Heart right ventricle (tissue), 16 donors: Measurements from ENCODE around the gene CFAP54. TPM values are rescaled to one million over a fixed set of nuclear protein-coding genes. Genes with fewer than 3 reads are reported as not detected.

Source experiments
- ATAC-seq, 8 donors: fragments of 200-7000 bp; cut with Tn5 transposase; one replicate each; pipeline ENCODE4 v1.9.1; 2020; ENCODE audit warnings: mild to moderate bottlenecking in 8 of 8, moderate library complexity in 8 of 8, moderate number of reproducible peaks in 1 of 8
- DNase-seq, 2 donors: peaks; one replicate each; pipeline ENCODE4 v3.0.0-alpha.2; 2020
- H3K27ac ChIP-seq, 10 donors: fragments of 200-600 bp; sonication (generic) in 2 of 10; one replicate each; pipeline versions ENCODE4 v1.5.0 to v1.8.0; 2020 to 2022; ENCODE audit warnings: mild to moderate bottlenecking in 3 of 10
- H3K27me3 ChIP-seq, 7 donors: fragments of 200-600 bp; one replicate each; pipeline ENCODE4 v1.8.0; 2021 to 2022; ENCODE audit warnings: mild to moderate bottlenecking in 2 of 7
- H3K36me3 ChIP-seq, 9 donors: fragments of 200-600 bp; sonication (generic) in 1 of 9; one replicate each; pipeline versions ENCODE4 v1.5.0 to v1.8.0; 2020 to 2022; ENCODE audit warnings: mild to moderate bottlenecking in 2 of 9
- H3K4me1 ChIP-seq, 9 donors: fragments of 200-600 bp; sonication (generic) in 1 of 9; one replicate each; pipeline versions ENCODE4 v1.5.0 to v1.8.0; 2020 to 2022; ENCODE audit warnings: mild to moderate bottlenecking in 4 of 9
- H3K4me3 ChIP-seq, 10 donors: fragments of 200-600 bp; sonication (generic) in 2 of 10; one replicate each; pipeline versions ENCODE4 v1.5.0 to v1.8.0; 2020 to 2022; ENCODE audit warnings: mild to moderate bottlenecking in 7 of 10, moderate library complexity in 2 of 10
- H3K9me3 ChIP-seq, 11 donors: fragments of 200-600 bp in 10 of 11; sonication (generic) in 2 of 11; one replicate each; pipeline versions ENCODE4 v1.5.0 to v1.8.0; 2013 to 2022; ENCODE audit warnings: mild to moderate bottlenecking in 2 of 11, control low read depth in 1 of 11, moderate library complexity in 1 of 11
- WGBS, 2 donors: extraction: QIAGEN DNeasy Blood & Tissue Kit; methylation state at CpG; one replicate each; pipeline ENCODE4 v1.1.7; 2013; ENCODE audit warnings: inconsistent platforms in 1 of 2; 5-methylcytosine and 5-hydroxymethylcytosine counted together
- intact Hi-C, 10 donors: fragments of 100-400 bp; cut with DNase I; formaldehyde crosslinking; loops; one replicate each; pipeline versions ENCODE4 v1.11.1 to v1.14.2; 2022
- polyA plus RNA-seq, 2 donors: library from polyadenylated mRNA; stranded (reverse); fragments of 200-250 nt; gene quantifications; one replicate each; pipeline ENCODE4 v1.2.3, GENCODE V29; 2013
- total RNA-seq, 10 donors: library from RNA; stranded (reverse); fragmentation: NEBNext Ultra II Directional in 3 of 10; extraction: Animal tissue kit (Norgen Biotek cat#: 25700) in 3 of 10; gene quantifications; one replicate each; pipeline versions ENCODE4 v1.2.1 to v1.2.4, GENCODE V29; 2021 to 2023
- TF ChIP-seq, protein P1 (sequence below), 9 donors: fragments of 200-600 bp; sonication (generic) in 2 of 9; IDR thresholded peaks; one replicate each; pipeline versions ENCODE4 v1.5.0 to v1.8.0; 2021 to 2022; ENCODE audit warnings: antibody characterized with exemption in 9 of 9, mild to moderate bottlenecking in 5 of 9, moderate library complexity in 1 of 9
- donor health status: Arrhythmogenic right ventricular cardiomyopathy.
- donor health status: ischemic (EF 13 %, LVEDD 7.1; RV severe dilation, severe dysfunction).
- donor health status: healthy with polysubstance abuse.
- donor health status: DM: no; HTN: yes; CAD: no.
- donor health status: DM: no; HTN: no; CAD: no.
- donor health status: ischemic (EF 25% LVEDD 6.9; RV normal size, moderate dysfunction).
- donor health status: ischemic (EF 25% LVEDD 5.7; RV mildly dilated, moderate dysfunction).
- donor health status: healthy.
- donor health status: DM: yes; HTN: yes; CAD: no.
- donor health status: Ischemic cardiomyopathy.
- donor health status: ischemic (EF 35%, LVEDD 5.7; RV mildly dilated, moderate dysfunction).
- donor health status: nonischemic (EF 11% LVEDD 7.7; RV severe dilation, severe dysfunction).
- donor health status: DM: yes; HTN: yes; CAD: no.
- donor health status: PGD.
- donor health status: ischemic (EF 29% LVEDD 5.4; RV normal size, mild dysfunction).
- donor health status: nonischemic (EF 23%, LVEDD 6.1; RV moderate dilation, normal function).

CFAP54 gene
- total and polyA plus RNA-seq, 12 donors = 0.07 to 0.35 (median 0.21) TPM; not detected in 2

DNA sequence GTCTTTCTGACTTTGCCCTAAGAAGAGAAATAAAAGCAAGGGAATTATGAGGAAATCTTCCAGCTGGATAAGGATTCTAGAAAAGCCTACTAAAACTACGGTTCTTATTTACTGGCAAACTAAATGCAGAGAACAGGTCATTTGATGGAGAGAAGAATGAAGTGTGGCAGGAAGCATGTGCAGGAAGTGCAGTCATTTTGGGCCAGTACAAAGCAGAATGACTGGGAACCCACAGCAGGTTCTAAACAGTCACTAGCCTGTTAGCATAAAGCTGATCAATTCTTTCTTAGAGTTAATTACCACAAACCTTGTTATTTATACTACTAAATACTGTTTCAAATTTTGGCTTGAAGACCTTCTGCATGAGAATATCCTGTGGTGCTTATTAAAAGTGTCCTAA, 36.7 kb downstream of the CFAP54 start:
- WGBS, 2 donors = 52 to 61% methylated on average over 1 of the region's 1 CpG
- no peak for ATAC-seq
- intact Hi-C loops = no loop called here

GRCh38 chr12:96529912-96530311, 40.5 kb downstream of the CFAP54 start:
- TF ChIP-seq, protein P1, sequence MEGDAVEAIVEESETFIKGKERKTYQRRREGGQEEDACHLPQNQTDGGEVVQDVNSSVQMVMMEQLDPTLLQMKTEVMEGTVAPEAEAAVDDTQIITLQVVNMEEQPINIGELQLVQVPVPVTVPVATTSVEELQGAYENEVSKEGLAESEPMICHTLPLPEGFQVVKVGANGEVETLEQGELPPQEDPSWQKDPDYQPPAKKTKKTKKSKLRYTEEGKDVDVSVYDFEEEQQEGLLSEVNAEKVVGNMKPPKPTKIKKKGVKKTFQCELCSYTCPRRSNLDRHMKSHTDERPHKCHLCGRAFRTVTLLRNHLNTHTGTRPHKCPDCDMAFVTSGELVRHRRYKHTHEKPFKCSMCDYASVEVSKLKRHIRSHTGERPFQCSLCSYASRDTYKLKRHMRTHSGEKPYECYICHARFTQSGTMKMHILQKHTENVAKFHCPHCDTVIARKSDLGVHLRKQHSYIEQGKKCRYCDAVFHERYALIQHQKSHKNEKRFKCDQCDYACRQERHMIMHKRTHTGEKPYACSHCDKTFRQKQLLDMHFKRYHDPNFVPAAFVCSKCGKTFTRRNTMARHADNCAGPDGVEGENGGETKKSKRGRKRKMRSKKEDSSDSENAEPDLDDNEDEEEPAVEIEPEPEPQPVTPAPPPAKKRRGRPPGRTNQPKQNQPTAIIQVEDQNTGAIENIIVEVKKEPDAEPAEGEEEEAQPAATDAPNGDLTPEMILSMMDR (IDR thresholded peaks at IDR 0.05) = no peak
- no peaks in the 10 kb centered on the region for H3K36me3 ChIP-seq
- H3K27me3 ChIP-seq = no peaks in the 10 kb centered on the region
- DNase-seq = no peak
- no peaks in the 10 kb centered on the region for H3K4me1 ChIP-seq
- no peaks in the 10 kb centered on the region for H3K9me3 ChIP-seq
- no peak overlapping the region for H3K4me3 ChIP-seq
- intact Hi-C loops = no loop called here
- 69 to 71% methylated on average over 7 of the region's 7 CpGs for WGBS, 2 donors
- no peak overlapping the region for H3K27ac ChIP-seq
- ATAC-seq = no peak

More for the DNA sequence above, 36.7 kb downstream of the CFAP54 start:
- no peaks in the 10 kb centered on the region for H3K4me1 ChIP-seq
- H3K9me3 ChIP-seq = no peaks in the 10 kb centered on the region
- H3K36me3 ChIP-seq = no peaks in the 10 kb centered on the region
- H3K27ac ChIP-seq = no peak overlapping the region
- no peak for DNase-seq
- TF ChIP-seq, protein P1 (IDR thresholded peaks at IDR 0.05) = no peak
- no peak overlapping the region for H3K4me3 ChIP-seq
- H3K27me3 ChIP-seq = no peaks in the 10 kb centered on the region

DNA sequence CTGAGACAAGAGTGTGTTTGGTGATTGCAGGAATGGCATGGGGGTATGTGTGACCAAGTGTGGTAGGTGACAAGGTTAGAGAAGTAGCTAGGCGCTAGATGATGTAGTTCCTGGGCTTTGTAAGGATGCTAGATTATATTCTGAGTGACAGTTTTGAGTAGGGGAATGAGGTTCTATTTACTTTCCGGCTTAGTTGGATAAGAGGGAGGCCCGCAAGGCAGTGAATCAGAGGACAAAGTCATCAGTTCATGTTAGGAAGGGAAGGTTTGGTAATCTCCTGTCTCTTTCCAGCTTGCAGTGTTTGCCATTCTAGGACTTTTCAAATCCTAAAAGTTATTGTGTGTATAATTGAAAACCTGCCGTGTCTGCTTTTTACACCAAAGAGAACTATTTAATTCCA, 45.0 kb downstream of the CFAP54 start:
- TF ChIP-seq, protein P1 (IDR thresholded peaks at IDR 0.05) = no peak

DNA sequence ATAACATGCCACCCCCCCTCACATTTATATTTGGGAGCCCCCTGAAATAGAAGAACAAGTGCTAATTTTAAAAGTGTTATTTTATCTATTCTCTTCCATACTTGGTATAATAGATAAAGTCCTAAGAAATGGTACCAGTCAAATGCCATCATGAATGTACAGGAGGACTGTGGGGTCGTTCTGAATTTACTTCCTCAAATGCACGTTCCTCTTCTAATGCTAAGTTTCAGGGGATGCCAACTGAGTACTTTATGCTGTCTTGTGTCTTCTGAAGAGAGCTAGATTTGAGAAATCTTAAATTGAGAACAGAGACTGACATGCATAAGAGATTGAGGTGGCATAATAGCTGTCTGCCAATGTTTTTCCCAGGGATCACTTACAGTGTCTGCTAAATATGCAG, 59.0 kb downstream of the CFAP54 start:
- Histone ChIP-seq H3K9me3 (peaks cover 0 to 5% (median 0%) of the 10 kb centered on the region in 11 donors), H3K27ac (no peak overlapping the region), H3K4me1 (no peaks in the 10 kb centered on the region), H3K4me3 (no peak overlapping the region), H3K36me3 (no peaks in the 10 kb centered on the region), H3K27me3 (peaks cover 0 to 3% (median 0%) of the 10 kb centered on the region in 7 donors)
- ATAC-seq (no peak), DNase-seq (no peak)
- intact Hi-C loops = no loop called here
- 60 to 62% methylated on average over 2 of the region's 2 CpGs for whole genome bisulfite sequencing, 2 donors
- TF ChIP-seq, protein P1 (IDR thresholded peaks at IDR 0.05) = no peak

More for the DNA sequence above, 45.0 kb downstream of the CFAP54 start:
- no peaks in the 10 kb centered on the region for H3K4me1 ChIP-seq
- ATAC-seq (no peak), DNase-seq (no peak)
- H3K4me3 ChIP-seq = no peak overlapping the region
- WGBS, 2 donors = 75 to 76% methylated on average over 4 of the region's 4 CpGs
- H3K9me3 ChIP-seq = no peaks in the 10 kb centered on the region
- H3K27me3 ChIP-seq = no peaks in the 10 kb centered on the region
- no peaks in the 10 kb centered on the region for H3K36me3 ChIP-seq
- intact Hi-C loops = no loop called here
- no peak overlapping the region for H3K27ac ChIP-seq
